Karpas-422 (cell line): ENCODE measurements around the gene THOC6. TPM values are rescaled to one million over a fixed set of nuclear protein-coding genes. Genes with fewer than 3 reads are reported as not detected.
"Not testable (repeated sequence)": the region's sequence is repeated elsewhere in the genome, so short reads cannot be mapped to it uniquely, and the experiment has no call there.

Experiments
- DNase-seq: peaks from one replicate; pipeline ENCODE4 v3.0.0-alpha.2; 2015
- H2AFZ ChIP-seq: fragments of 200-600 bp; sonication (generic); 2 replicates; pipeline ENCODE4 v1.6.1; 2014; ENCODE audit warnings: antibody characterized with exemption, low read length, mixed read lengths
- H3K27ac ChIP-seq: fragments of 200-600 bp; sonication (generic); 2 replicates; pipeline ENCODE4 v1.5.1; 2014; ENCODE audit warnings: mild to moderate bottlenecking, low read length, moderate library complexity
- H3K27me3 ChIP-seq: fragments of 200-600 bp; sonication (generic); 2 replicates; pipeline ENCODE4 v1.6.1; 2014; ENCODE audit warnings: low read length, mixed read lengths
- H3K36me3 ChIP-seq: fragments of 200-600 bp; sonication (generic); 2 replicates; pipeline ENCODE4 v1.6.1; 2014; ENCODE audit warnings: low read length, mixed read lengths; ENCODE audit not compliant: insufficient read depth
- H3K4me1 ChIP-seq: fragments of 200-600 bp; sonication (generic); 2 replicates; pipeline ENCODE4 v1.6.1; 2014; ENCODE audit warnings: mild to moderate bottlenecking, low read length, mixed read lengths
- H3K4me2 ChIP-seq: fragments of 200-600 bp; sonication (generic); 2 replicates; pipeline ENCODE4 v1.6.1; 2014; ENCODE audit warnings: low read length, low read depth, mild to moderate bottlenecking; ENCODE audit not compliant: poor library complexity, severe bottlenecking
- H3K4me3 ChIP-seq: fragments of 200-600 bp; sonication (generic); 2 replicates; pipeline ENCODE4 v1.5.1; 2014; ENCODE audit warnings: mild to moderate bottlenecking, antibody characterized with exemption, low read length, mixed read lengths
- H3K79me2 ChIP-seq: fragments of 200-600 bp; sonication (generic); 2 replicates; pipeline ENCODE4 v1.6.1; 2014; ENCODE audit warnings: mild to moderate bottlenecking, low read length, mixed read lengths
- H3K9ac ChIP-seq: fragments of 200-600 bp; sonication (generic); 2 replicates; pipeline ENCODE4 v1.6.0; 2014; ENCODE audit warnings: low read length
- H3K9me2 ChIP-seq: fragments of 200-600 bp; sonication (generic), shearing (Covaris generic); replicated peaks from 2 replicates; pipeline ENCODE4 v1.6.0; 2014; ENCODE audit warnings: mild to moderate bottlenecking, low read length, moderate library complexity; ENCODE audit not compliant: insufficient read depth
- H3K9me3 ChIP-seq: fragments of 300-700, 200-600 bp; sonication (generic); 2 replicates; pipeline ENCODE4 v1.6.1; 2014; ENCODE audit warnings: low read length, mixed read lengths
- H4K20me1 ChIP-seq: fragments of 200-600 bp; sonication (generic); 2 replicates; pipeline ENCODE4 v1.6.1; 2014; ENCODE audit warnings: mild to moderate bottlenecking, antibody characterized with exemption, low read length, low read depth; ENCODE audit not compliant: insufficient read depth
- total RNA-seq: library from RNA; depleted of rRNA; stranded (reverse); fragments of >200 nt; shearing (Covaris generic); gene quantifications from 2 replicates; pipeline ENCODE4 v1.2.3, GENCODE V29; 2014; ENCODE audit warnings: low replicate concordance

THOC6 gene
- total RNA-seq, 1 experiment from 2014 or later = 20.0 TPM

DNA sequence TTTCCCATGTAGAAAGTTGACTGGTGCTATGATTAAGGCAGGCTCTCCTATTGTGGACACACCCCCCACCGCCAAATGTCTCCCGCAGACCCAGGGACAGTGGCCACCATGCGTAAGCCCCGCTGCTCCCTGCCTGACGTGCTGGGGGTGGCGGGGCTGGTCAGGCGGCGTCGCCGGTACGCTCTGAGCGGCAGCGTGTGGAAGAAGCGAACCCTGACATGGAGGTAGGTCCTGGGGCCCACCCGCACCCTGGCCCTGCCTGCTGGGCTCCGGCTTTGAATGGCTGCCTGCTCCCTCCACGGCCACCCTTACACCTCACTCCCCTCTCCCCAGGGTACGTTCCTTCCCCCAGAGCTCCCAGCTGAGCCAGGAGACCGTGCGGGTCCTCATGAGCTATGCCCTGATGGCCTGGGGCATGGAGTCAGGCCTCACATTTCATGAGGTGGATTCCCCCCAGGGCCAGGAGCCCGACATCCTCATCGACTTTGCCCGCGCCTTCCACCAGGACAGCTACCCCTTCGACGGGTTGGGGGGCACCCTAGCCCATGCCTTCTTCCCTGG is 26.2 kb downstream of the THOC6 start:
- no peak overlapping the region for H3K4me3 ChIP-seq
- H3K4me2 ChIP-seq = no peak overlapping the region
- H3K27me3 ChIP-seq = no peaks in the 10 kb centered on the region
- H3K4me1 ChIP-seq = peaks cover 19% of the 10 kb centered on the region
- H2AFZ ChIP-seq = no peak overlapping the region
- no peaks in the 10 kb centered on the region for H3K36me3 ChIP-seq
- DNase-seq = no peak
- H3K9me2 ChIP-seq = no peaks in the 10 kb centered on the region
- no peak overlapping the region for H3K27ac ChIP-seq
- H4K20me1 ChIP-seq = no peaks in the 10 kb centered on the region
- no peaks in the 10 kb centered on the region for H3K9me3 ChIP-seq
- H3K79me2 ChIP-seq = no peaks in the 10 kb centered on the region
- H3K9ac ChIP-seq = no peak overlapping the region

DNA sequence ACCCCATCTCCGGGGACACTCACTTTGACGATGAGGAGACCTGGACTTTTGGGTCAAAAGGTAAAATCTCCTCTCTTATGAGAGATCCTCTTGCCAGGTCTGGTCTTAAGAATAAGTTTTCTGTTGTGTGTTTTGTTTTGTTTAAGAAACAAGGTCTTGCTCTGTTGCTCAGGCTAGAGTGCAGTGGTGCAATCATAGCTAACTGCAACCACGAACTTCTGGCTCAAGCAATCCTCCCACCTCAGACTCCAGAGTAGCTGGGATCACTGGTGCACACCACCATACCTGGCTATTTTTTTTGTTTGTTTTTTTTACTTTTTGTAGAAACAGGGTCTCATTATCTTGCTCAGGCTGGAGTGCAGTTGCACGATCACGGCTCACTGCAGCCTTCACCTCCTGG is 26.7 kb downstream of the THOC6 start:
- no peaks in the 10 kb centered on the region for H3K79me2 ChIP-seq
- no peak overlapping the region for H3K4me3 ChIP-seq
- H3K36me3 ChIP-seq = no peaks in the 10 kb centered on the region

DNA sequence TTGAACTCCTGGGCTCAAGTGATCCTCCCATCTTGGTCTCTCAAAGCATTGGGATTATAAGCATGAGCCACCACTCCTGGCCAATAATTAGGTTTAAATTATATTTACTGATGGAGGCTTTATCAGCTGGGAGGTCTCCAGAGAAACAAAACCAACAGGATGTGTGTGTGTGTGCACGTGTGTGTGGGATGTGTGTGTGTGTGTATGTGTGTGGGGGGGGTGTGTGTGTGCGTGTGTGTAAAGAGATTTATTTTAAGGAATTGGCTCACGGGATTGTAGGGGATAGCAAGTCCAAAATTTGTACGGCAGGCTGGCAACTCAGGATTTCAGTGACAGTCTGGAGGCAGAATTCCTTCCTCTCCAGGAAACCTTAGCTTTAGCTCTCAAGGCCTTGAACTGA is 27.2 kb downstream of the THOC6 start:
- H3K36me3 ChIP-seq = no peaks in the 10 kb centered on the region
- peaks cover 19% of the 10 kb centered on the region for H3K4me1 ChIP-seq
- no peak overlapping the region for H3K4me2 ChIP-seq
- H3K4me3 ChIP-seq = no peak overlapping the region
- no peak overlapping the region for H2AFZ ChIP-seq
- DNase-seq = no peak
- H3K27ac ChIP-seq = no peak overlapping the region
- H4K20me1 ChIP-seq = no peaks in the 10 kb centered on the region
- no peaks in the 10 kb centered on the region for H3K9me2 ChIP-seq
- H3K9me3 ChIP-seq = no peaks in the 10 kb centered on the region
- H3K27me3 ChIP-seq = no peaks in the 10 kb centered on the region
- no peaks in the 10 kb centered on the region for H3K79me2 ChIP-seq
- no peak overlapping the region for H3K9ac ChIP-seq

More for the DNA sequence above, 26.7 kb downstream of the THOC6 start:
- no peak overlapping the region for H3K9ac ChIP-seq
- no peak overlapping the region for H3K4me2 ChIP-seq
- no peak overlapping the region for H3K27ac ChIP-seq
- H4K20me1 ChIP-seq = no peaks in the 10 kb centered on the region
- DNase-seq = no peak
- no peaks in the 10 kb centered on the region for H3K9me3 ChIP-seq
- H3K9me2 ChIP-seq = no peaks in the 10 kb centered on the region
- no peaks in the 10 kb centered on the region for H3K27me3 ChIP-seq
- peaks cover 23% of the 10 kb centered on the region for H3K4me1 ChIP-seq
- H2AFZ ChIP-seq = no peak overlapping the region

DNA sequence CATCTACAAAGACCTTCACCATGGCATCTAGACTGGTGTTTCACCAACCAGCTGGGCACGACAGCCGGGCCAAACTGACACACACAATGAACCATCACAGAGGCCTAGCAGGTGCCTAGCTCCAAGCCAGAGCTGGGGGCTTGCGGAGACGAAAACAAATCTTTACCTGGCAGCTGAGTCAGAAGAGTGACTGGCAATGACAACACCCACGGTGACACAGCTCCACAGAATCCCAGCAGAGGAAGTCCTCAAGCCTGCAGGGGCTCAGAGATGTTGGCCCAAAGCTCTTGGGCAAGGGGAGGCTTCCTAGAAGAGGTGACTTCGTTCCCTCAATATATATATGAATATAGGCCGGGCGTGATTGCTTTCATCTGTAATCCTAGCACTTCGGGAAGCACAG is 27.7 kb downstream of the THOC6 start:
- Histone ChIP-seq H3K36me3 (no peaks in the 10 kb centered on the region), H3K9me3 (no peaks in the 10 kb centered on the region), H3K27ac (no peak overlapping the region), H4K20me1 (no peaks in the 10 kb centered on the region), H3K79me2 (no peaks in the 10 kb centered on the region), H3K4me3 (no peak overlapping the region), H3K9me2 (no peaks in the 10 kb centered on the region), H3K4me2 (no peak overlapping the region), H2AFZ (no peak overlapping the region), H3K27me3 (no peaks in the 10 kb centered on the region), H3K9ac (no peak overlapping the region), H3K4me1 (peaks cover 16% of the 10 kb centered on the region)
- DNase-seq = no peak

DNA sequence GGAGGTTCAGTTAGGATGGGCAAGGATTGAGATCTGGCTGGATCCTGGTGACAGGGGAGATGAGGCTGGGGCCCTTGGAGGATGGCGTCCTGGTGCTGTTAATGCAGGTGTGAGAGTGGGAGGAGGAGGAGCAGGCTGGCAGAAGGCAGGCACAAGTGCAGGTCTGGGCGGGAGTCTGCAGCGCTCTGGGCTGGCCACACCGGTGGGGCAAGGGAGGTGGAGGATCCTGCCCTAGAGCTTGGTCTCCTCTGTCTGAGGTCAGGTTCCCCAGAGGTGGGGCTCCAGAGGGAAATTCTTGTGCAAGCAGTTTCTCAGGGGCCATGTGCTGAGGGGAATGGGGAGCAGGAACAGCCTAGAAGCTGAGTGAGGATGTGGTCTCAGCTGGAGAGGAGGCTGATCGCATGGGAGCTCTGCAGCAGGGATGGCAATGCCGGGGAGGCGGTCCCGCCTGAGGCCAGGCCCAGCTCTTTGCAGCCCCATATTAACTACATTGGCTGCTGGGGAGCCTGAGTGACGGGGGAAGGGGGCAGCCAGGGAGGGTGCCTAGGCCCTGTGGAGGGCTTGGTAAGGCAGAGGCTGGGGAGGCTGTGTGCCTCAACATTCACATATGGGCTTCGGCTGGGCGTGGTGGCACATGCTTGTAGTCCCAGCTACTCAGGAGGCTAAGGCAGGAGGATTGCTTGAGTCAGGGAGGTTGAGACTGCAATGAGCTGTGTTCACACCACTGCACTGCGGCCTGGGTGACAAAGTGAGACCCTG is 28.9 kb downstream of the THOC6 start:
- peaks cover 16% of the 10 kb centered on the region for H3K4me1 ChIP-seq
- H3K27ac ChIP-seq, DNase-seq, H3K4me3 ChIP-seq, H3K36me3 ChIP-seq, H3K9ac ChIP-seq, H4K20me1 ChIP-seq, H3K27me3 ChIP-seq, H3K9me3 ChIP-seq, H2AFZ ChIP-seq, H3K79me2 ChIP-seq, H3K9me2 ChIP-seq, H3K4me2 ChIP-seq: not testable (repeated sequence)

DNA sequence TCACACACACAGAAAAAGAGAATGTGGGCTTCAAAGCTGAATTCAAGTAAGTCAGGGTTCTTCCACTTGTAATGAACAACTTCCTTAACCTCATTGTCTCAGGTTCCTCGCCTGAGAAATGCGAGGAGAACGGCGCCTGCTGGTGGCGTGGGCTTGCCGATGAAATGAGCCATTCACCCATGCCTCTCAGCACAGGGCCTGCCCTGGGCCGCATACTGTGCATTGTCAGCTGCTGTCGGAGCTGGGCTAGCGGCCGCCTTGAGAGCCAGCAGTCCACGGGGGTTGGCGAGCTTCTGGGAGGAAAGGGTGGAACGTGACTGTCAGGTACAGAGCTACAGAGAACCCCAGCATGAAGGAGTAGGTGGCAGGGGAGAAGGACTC is 29.5 kb downstream of the THOC6 start:
- not testable (repeated sequence) for H2AFZ ChIP-seq, H3K4me2 ChIP-seq, H3K27me3 ChIP-seq, H3K9me2 ChIP-seq, H4K20me1 ChIP-seq, H3K27ac ChIP-seq, H3K79me2 ChIP-seq, DNase-seq, H3K9me3 ChIP-seq, H3K9ac ChIP-seq, H3K36me3 ChIP-seq, H3K4me3 ChIP-seq
- H3K4me1 ChIP-seq = peaks cover 19% of the 10 kb centered on the region

DNA sequence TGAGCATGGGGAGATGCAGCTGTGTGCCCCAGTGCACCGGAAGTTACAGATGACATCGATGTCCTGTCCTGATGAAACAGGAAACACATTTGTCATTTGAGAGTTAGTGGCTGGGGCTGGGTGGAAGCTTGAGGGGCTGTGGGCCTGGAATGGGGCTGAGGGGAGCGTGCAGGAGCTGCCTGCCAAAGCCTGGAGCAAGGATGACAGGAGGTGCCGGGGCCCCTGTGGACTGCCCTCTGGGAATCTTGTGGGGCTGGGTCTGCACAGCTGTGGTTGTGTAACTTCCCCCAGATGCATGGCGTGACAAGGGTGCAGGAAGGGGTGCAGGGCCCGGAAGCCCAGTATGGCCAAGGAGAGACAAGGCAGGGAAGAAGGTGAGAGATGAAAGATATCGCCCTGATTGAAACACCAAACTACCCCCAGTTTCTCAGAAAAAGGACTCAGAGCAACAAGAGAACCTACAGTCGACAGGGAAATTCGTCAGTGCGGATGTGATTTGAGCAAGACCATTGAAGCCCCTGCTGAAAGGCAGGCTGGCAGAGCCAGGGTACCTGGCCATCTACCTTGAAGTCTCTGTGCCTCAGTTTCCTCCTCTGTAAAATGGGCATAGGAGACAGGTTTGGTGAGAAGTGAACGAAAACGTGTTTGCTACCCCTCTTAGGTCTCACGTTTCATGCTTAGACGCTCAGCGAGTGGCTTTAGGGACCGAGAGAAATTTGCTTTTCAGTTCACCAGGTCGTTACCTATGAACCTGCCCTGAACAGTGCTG is 31.3 kb downstream of the THOC6 start:
- DNase-seq = no peak
- no peaks in the 10 kb centered on the region for H3K9me2 ChIP-seq
- no peaks in the 10 kb centered on the region for H3K27me3 ChIP-seq
- H3K9me3 ChIP-seq = no peaks in the 10 kb centered on the region
- H3K36me3 ChIP-seq = no peaks in the 10 kb centered on the region
- H4K20me1 ChIP-seq = 0 out of 2 replicates have a peak, but pooled peaks cover 11% of the 10 kb centered on the region
- no peak overlapping the region for H3K27ac ChIP-seq
- H3K4me1 ChIP-seq = peaks cover 27% of the 10 kb centered on the region
- no peaks in the 10 kb centered on the region for H3K79me2 ChIP-seq
- no peak overlapping the region; the same call in 1 of the 2 replicates for H3K9ac ChIP-seq
- no peak overlapping the region for H3K4me3 ChIP-seq
- no peak overlapping the region for H2AFZ ChIP-seq
- H3K4me2 ChIP-seq = no peak overlapping the region

DNA sequence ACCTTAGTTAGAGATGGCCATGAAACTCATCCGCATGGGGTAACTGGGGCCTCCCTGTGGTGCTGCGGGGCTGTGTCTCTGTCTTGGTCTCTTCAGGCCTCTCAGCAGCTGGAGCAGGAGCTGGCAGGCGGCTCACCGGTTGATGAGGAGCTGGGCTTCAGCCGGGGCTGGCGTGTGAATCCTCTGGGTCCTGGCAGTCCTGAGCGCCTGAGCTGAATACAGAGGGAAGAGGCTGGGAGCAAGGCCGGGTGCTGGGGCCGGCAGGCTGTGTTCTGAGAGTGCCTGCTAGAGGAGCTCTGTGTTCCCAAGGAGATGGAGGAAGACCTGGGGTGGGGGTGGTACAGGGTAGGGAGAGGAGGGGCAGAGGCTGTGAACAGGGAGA is 31.9 kb downstream of the THOC6 start:
- not testable (repeated sequence) for H3K4me2 ChIP-seq, H3K79me2 ChIP-seq, H3K4me3 ChIP-seq, H3K36me3 ChIP-seq, H3K9me3 ChIP-seq, H3K9ac ChIP-seq, H3K27ac ChIP-seq, H3K9me2 ChIP-seq, H3K27me3 ChIP-seq, DNase-seq, H2AFZ ChIP-seq
- H4K20me1 ChIP-seq = 0 out of 2 replicates have a peak, but pooled peaks cover 11% of the 10 kb centered on the region
- H3K4me1 ChIP-seq = peaks cover 21% of the 10 kb centered on the region
